NCI-H2227 (cell line): Measurements from ENCODE around the gene REPIN1.

Experiments
- DNase-seq: peaks from one replicate; lab custom pipeline; 2025; ENCODE audit not compliant: unreplicated experiment; lab: John Stamatoyannopoulos, UW

REPIN1 gene

GRCh38 chr7:150420987-150421674, 52.5 kb downstream of the REPIN1 start:
- peak; percentile 78 for DNase-seq

DNA sequence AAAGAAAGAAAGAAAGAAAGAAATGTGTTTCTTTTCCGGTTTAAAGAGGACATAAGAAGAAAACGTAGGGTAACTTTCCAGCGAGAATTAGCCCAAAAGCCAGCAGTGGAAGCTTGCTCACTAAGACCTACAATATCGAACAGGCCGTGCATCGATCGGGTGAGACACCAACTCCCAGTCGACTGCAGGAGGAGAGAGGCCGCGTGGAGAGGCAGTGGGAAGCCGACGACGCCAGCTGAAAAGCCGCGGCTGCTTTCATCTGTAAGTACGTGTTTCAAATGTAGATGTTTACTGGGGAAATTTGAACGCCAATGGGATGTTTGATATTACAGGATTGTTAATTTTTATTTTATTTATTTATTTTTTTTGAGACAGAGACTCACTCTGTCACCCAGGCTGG, 53.2 kb downstream of the REPIN1 start:
- DNase-seq = no peak
